Pancreas (tissue), 10 donors: Measurements from ENCODE around the gene CLPTM1. TPM values are rescaled to one million over a fixed set of nuclear protein-coding genes. Genes with fewer than 3 reads are reported as not detected.
A peak's percentile ranks its signal among the peaks of the same experiment; 100 is the strongest.

ENCODE experiments used
- ATAC-seq, 4 donors: fragments of 200-7000 bp; cut with Tn5 transposase; one replicate each; pipeline versions ENCODE4 v1.8.0 to v1.9.1; 2020; ENCODE audit warnings: mild to moderate bottlenecking in 4 of 4, moderate library complexity in 4 of 4
- DNase-seq, 6 donors: peaks; one replicate each; pipeline ENCODE4 v3.0.0-alpha.2; 2020
- FAIRE-seq: peaks from 2 replicates; lab custom pipeline; 2012; peaks lifted over from hg19 to GRCh38; lab: Jason Lieb, UNC
- H3K27ac ChIP-seq, 4 donors: fragments of 200-600 bp; sonication (generic); 1 replicate in 3 of 4; 2 replicates in 1 of 4; pipeline versions ENCODE4 v1.5.0 to v1.8.0; 2020
- H3K27me3 ChIP-seq, 4 donors: fragments of 200-600 bp; one replicate each; pipeline ENCODE4 v1.8.0; 2021
- H3K36me3 ChIP-seq, 3 donors: fragments of 200-600 bp; sonication (generic) in 1 of 3; one replicate each; pipeline versions ENCODE4 v1.5.0 to v1.8.0; 2020 to 2021
- H3K4me1 ChIP-seq, 3 donors: fragments of 200-600 bp; one replicate each; pipeline ENCODE4 v1.8.0; 2021
- H3K4me3 ChIP-seq, 4 donors: fragments of 200-600 bp; sonication (generic) in 2 of 4; one replicate each; pipeline versions ENCODE4 v1.5.0 to v1.8.0; 2020 to 2021
- H3K9me3 ChIP-seq, 4 donors: fragments of 200-600 bp; one replicate each; pipeline ENCODE4 v1.8.0; 2021
- CTCF ChIP-seq, 4 donors: fragments of 200-600 bp; sonication (generic) in 3 of 4; IDR thresholded peaks; one replicate each; pipeline versions ENCODE4 v1.5.0 to v1.8.0; 2021; ENCODE audit warnings: antibody characterized with exemption in 4 of 4
- WGBS, 2 donors: extraction: QIAGEN DNeasy Blood & Tissue Kit; methylation state at CpG; one replicate each; pipeline ENCODE4 v1.1.7; 2013; 5-methylcytosine and 5-hydroxymethylcytosine counted together
- intact Hi-C, 3 donors: fragments of 100-400 bp; cut with DNase I; formaldehyde crosslinking; loops; one replicate each; pipeline versions ENCODE4 v1.11.1 to v1.14.2; 2022
- polyA plus RNA-seq, 2 donors: library from polyadenylated mRNA; stranded (reverse); fragments of 200-250 nt; gene quantifications; one replicate each; pipeline ENCODE4 v1.2.3, GENCODE V29; 2013
- total RNA-seq, 6 donors: library from RNA; stranded (reverse); fragmentation: NEBNext Ultra II Directional in 4 of 6; extraction: Animal tissue kit (Norgen Biotek cat#: 25700) in 4 of 6; gene quantifications; one replicate each; pipeline versions ENCODE4 v1.2.1 to v1.2.4, GENCODE V29; 2021 to 2023
- donor health status: healthy with polysubstance abuse.
- donor health status: DM: no; HTN: no; CAD: no; lungs with moderate emphysema.
- donor health status: DM: no; HTN: no; CAD: no.
- donor health status: control.
- donor health status: control.
- donor health status: Bipolar disorder and iron deficiency.
- donor health status: DM: yes; HTN: yes; CAD: no.
- donor health status: DM: no; HTN: no; CAD: no.
- donor health status: DM: no; HTN: no; CAD: no.
- donor health status: DM: yes; HTN: yes; CAD: no.

The CLPTM1 gene
- total and polyA plus RNA-seq, 8 donors = 56.4 to 81.9 (median 66.3) TPM

DNA sequence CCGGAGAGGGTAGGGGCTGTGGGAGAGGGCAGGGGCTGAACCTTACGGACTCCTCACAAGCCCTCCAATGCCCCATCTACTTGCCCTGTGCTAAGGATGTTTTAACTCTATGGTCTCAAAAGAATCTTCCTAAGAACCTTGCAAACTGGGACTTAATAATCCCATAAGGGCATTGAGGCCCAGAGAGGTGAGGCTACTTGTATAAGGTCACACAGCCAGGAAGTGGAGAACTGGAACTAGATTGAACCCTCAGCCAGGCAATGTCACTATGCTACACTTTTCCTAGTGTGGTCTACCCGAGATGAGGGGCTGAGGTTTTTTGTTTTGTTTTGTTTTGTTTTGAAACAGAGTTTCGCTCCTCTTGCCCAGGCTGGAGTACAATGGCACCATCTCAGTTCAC lies 23.6 kb upstream of the CLPTM1 start:
- no peak for DNase-seq
- Histone ChIP-seq H3K27ac (no peak overlapping the region), H3K27me3 (no peaks in the 10 kb centered on the region), H3K4me3 (no peak overlapping the region), H3K36me3 (no peaks in the 10 kb centered on the region), H3K4me1 (peaks cover 0 to 7% (median 6%) of the 10 kb centered on the region in 3 donors), H3K9me3 (no peaks in the 10 kb centered on the region)
- ATAC-seq = no peak
- 84 to 88% methylated on average over 4 of the region's 4 CpGs for WGBS, 2 donors
- no peak for TF ChIP-seq CTCF (IDR thresholded peaks at IDR 0.05)
- intact Hi-C loops = no loop called here
- FAIRE-seq = no peak

- no peak for DNase-seq
- no peak for ATAC-seq
- H3K9me3 ChIP-seq = no peaks in the 10 kb centered on the region
- 74 to 91% methylated on average over 4 to 5 of the region's 5 CpGs for WGBS, 2 donors
- H3K4me1 ChIP-seq = peaks cover 0 to 7% (median 6%) of the 10 kb centered on the region in 3 donors
- intact Hi-C loops = no loop called here
- H3K36me3 ChIP-seq = no peaks in the 10 kb centered on the region
- TF ChIP-seq CTCF (IDR thresholded peaks at IDR 0.05) = no peak
- H3K27me3 ChIP-seq = no peaks in the 10 kb centered on the region
- no peak overlapping the region for H3K4me3 ChIP-seq
- H3K27ac ChIP-seq = no peak overlapping the region
- FAIRE-seq = no peak
Measured at GRCh38 chr19:44939668-44940067, 15.5 kb upstream of the CLPTM1 start.

DNA sequence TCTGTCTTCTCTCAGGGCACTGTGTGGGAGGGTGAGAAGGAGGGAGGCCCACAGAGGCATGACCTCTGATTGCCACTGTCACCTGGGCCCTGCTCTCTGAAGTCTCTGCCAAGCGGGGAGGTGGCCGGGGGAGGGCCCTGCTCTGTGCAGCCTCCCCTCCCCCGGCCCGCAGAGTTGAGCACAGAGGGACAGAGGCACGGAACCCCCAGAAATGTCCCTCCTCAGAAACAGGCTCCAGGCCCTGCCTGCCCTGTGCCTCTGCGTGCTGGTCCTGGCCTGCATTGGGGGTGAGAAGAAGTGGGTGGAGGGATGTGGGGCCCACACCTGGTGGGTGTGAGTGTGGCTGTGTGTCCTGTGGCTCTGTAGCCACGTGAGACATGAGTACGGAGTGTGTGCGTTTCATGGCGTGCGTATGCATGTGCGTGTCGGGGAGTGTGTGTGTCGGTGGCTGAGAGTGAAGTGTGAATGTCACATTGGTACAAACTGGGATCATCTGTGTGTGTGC lies 13.1 kb upstream of the CLPTM1 start, which contains the start of gene APOC4:
APOC4 (plus strand) TSS at position 171 of the 505 bp plus-strand sequence; CDS start at position 212, 41 bp downstream.
- no peak for FAIRE-seq
- intact Hi-C loops = no loop called here

DNA sequence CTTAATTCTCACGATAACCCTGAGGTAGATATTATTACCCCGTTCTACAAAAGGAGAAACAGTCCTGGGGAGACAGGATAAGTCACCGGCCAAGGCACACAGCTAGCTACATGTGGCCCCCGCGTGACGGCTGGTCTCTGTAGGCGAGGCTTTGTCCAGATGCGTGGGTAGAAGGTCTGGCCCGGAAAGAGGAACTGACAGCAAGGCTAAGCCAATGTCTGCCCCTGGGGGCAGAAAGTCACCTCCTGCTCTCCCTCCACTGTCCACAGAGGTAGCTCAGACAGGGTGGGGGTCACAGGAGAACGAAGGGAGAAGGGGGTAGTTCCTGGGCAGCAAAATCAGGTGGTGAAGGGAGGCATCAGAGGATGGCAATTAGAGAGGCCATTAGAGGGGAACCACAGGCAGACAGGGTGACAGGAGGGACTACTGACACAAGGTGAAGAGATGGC lies 11.4 kb upstream of the CLPTM1 start:
- no peak overlapping the region for H3K4me3 ChIP-seq

More for the DNA sequence above, 13.1 kb upstream of the CLPTM1 start, which contains the start of gene APOC4:
- H3K27me3 ChIP-seq = no peaks in the 10 kb centered on the region
- H3K9me3 ChIP-seq = no peaks in the 10 kb centered on the region
- no peak within 1 kb of the TSS for H3K27ac ChIP-seq
- DNase-seq = no peak
- no peak for ATAC-seq
- WGBS, 2 donors = 84 to 85% methylated on average over 14 of the region's 14 CpGs
- H3K4me1 ChIP-seq = no peaks in the 10 kb centered on the region
- H3K36me3 ChIP-seq = no peaks in the 10 kb centered on the region
- H3K4me3 ChIP-seq = no peak within 1 kb of the TSS
- no peak for TF ChIP-seq CTCF (IDR thresholded peaks at IDR 0.05)

More for the DNA sequence above, 11.4 kb upstream of the CLPTM1 start:
- DNase-seq (peak in 1 of 6 donors; percentile 64), FAIRE-seq (no peak), ATAC-seq (peak in 2 of 4 donors; percentile 71 to 76)
- 64 to 66% methylated on average over 10 of the region's 10 CpGs for WGBS, 2 donors
- no peak for TF ChIP-seq CTCF (IDR thresholded peaks at IDR 0.05)
- H3K27ac ChIP-seq = peak overlapping the region in 1 of 4 donors; percentile 27
- H3K36me3 ChIP-seq = no peaks in the 10 kb centered on the region
- no peaks in the 10 kb centered on the region for H3K27me3 ChIP-seq
- H3K9me3 ChIP-seq = no peaks in the 10 kb centered on the region
- intact Hi-C loops = no loop called here
- no peaks in the 10 kb centered on the region for H3K4me1 ChIP-seq
